T-helper 17 cell (primary cell): Measurements from ENCODE around the gene HMCN2. TPM values are rescaled to one million over a fixed set of nuclear protein-coding genes. Genes with fewer than 3 reads are reported as not detected.

ENCODE experiments used
- ATAC-seq: fragments of 150-1000 bp; cut with Tn5 transposase; 2 replicates; pipeline ENCODE4 v1.10.0; 2021; ENCODE audit warnings: mild to moderate bottlenecking, moderate library complexity
- DNase-seq, 3 donors: peaks; one replicate each; pipeline versions ENCODE4 v3.0.0 to v3.0.0-alpha.2; 2020 to 2021
- H3K9me3 ChIP-seq: one replicate; pipeline ENCODE4 v1.7.0; 2013; ENCODE audit warnings: low read length, mild to moderate bottlenecking; ENCODE audit not compliant: control insufficient read depth, poor library complexity, severe bottlenecking
- H3K27ac Mint-ChIP-seq: one replicate; pipeline ENCODE4 v1.8.0; 2022; ENCODE audit warnings: mild to moderate bottlenecking, moderate library complexity, mixed read lengths
- H3K27me3 Mint-ChIP-seq: one replicate; pipeline ENCODE4 v1.8.0; 2022; ENCODE audit warnings: mixed read lengths
- H3K36me3 Mint-ChIP-seq: one replicate; pipeline ENCODE4 v1.8.0; 2022; ENCODE audit warnings: low read depth, mixed read lengths
- H3K4me1 Mint-ChIP-seq: one replicate; pipeline ENCODE4 v1.8.0; 2022; ENCODE audit warnings: mild to moderate bottlenecking, mixed read lengths
- H3K4me3 Mint-ChIP-seq: one replicate; pipeline ENCODE4 v1.8.0; 2022; ENCODE audit warnings: mild to moderate bottlenecking, moderate library complexity, mixed read lengths
- total RNA-seq, 4 donors: library from RNA in 2 of 4; stranded (reverse) in 2 of 4; gene quantifications; one replicate each; pipeline ENCODE4 v1.2.3 and lab custom pipeline; 2022 to 2026

HMCN2 gene
- total RNA-seq, 2 donors from 2014 or later, result 0.12 TPM; not detected in 1

DNA sequence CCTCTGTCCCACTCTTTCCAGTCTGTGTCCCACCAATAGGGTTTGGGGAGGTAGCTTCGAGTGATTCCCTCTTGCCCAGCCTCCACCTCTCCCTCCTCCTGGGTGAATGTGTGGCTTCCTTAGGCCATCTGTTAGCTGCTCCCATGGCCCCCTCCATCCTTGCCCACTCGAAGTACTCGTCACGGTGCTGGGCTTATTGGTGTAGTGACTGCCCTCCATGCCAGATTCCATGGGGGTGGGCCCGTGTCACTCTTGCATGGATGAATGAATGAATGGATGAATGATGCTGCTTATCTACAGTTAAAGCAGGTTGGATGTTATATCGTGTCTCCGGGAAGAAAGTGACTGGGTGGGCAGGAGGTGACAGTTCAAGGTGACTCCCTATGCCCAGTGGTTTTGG, 19.1 kb downstream of the HMCN2 start:
- Mint-ChIP-seq H3K36me3 (peaks cover 3% of the 10 kb centered on the region), H3K27me3 (peaks cover 75% of the 10 kb centered on the region), H3K4me3 (no peak overlapping the region), H3K27ac (no peak overlapping the region), H3K4me1 (peaks cover 5% of the 10 kb centered on the region)
- ATAC-seq (no peak), DNase-seq (no peak)
- no peaks in the 10 kb centered on the region for H3K9me3 ChIP-seq

DNA sequence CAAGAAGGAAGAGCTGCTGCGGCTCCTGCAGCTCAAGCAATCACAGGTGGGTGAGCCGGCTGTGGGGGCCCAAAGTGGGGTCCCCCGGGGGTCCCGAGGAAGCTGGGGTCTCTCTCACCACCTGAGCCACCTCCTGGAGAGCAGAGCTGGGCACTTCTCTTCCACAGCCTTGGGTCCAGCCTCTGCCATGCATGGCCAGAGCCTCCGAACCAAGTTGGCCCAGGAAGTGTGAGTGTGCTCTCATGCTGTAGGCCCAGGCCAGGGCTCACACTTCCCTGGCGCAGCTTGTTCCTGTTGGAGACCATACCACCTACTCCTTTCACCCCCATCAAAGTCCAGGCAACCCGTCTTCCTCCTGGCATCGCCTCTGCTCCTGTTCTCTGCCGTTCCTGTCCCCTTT, 19.7 kb downstream of the HMCN2 start:
- DNase-seq (no peak), ATAC-seq (no peak)
- H3K9me3 ChIP-seq, result no peaks in the 10 kb centered on the region
- H3K36me3 Mint-ChIP-seq, result peaks cover 3% of the 10 kb centered on the region
- no peak overlapping the region for H3K27ac Mint-ChIP-seq
- H3K27me3 Mint-ChIP-seq, result peaks cover 80% of the 10 kb centered on the region
- H3K4me3 Mint-ChIP-seq, result no peak overlapping the region
- H3K4me1 Mint-ChIP-seq, result peaks cover 5% of the 10 kb centered on the region

GRCh38 chr9:130286072-130286770, 20.7 kb downstream of the HMCN2 start:
- ATAC-seq (no peak), DNase-seq (no peak)
- peaks cover 82% of the 10 kb centered on the region for H3K27me3 Mint-ChIP-seq
- peaks cover 3% of the 10 kb centered on the region for H3K36me3 Mint-ChIP-seq
- H3K27ac Mint-ChIP-seq, result no peak overlapping the region
- H3K9me3 ChIP-seq, result no peaks in the 10 kb centered on the region
- H3K4me3 Mint-ChIP-seq, result no peak overlapping the region
- H3K4me1 Mint-ChIP-seq, result peaks cover 5% of the 10 kb centered on the region

GRCh38 chr9:130286781-130287428, 21.3 kb downstream of the HMCN2 start:
- no peak for DNase-seq
- Mint-ChIP-seq H3K4me1 (peaks cover 5% of the 10 kb centered on the region), H3K27me3 (peaks cover 79% of the 10 kb centered on the region), H3K36me3 (peaks cover 3% of the 10 kb centered on the region), H3K4me3 (no peak overlapping the region), H3K27ac (no peak overlapping the region)
- no peaks in the 10 kb centered on the region for H3K9me3 ChIP-seq
- no peak for ATAC-seq

DNA sequence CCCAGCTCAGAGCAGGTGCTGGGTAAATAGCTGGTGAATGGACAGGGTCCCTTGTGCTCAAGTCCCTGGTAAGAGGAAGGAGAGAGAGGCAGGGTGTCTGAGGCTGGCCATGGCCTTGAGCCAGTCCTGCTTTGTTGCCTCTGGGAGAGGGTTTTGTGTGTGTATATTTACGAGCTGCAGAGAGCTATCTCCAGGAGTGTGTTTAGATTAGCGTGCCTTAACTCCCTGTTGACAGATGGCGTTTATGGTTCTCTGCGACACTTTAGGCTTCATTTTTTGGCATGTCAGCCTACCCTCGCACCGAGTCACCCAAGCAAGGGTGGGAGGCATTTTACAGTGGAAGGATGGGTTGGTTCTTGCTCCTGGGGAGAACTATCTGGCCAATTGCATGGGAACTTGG, 22.2 kb downstream of the HMCN2 start:
- DNase-seq (no peak), ATAC-seq (no peak)
- no peak overlapping the region for H3K4me3 Mint-ChIP-seq
- no peaks in the 10 kb centered on the region for H3K9me3 ChIP-seq
- H3K36me3 Mint-ChIP-seq, result peaks cover 3% of the 10 kb centered on the region
- no peak overlapping the region for H3K27ac Mint-ChIP-seq
- peaks cover 73% of the 10 kb centered on the region for H3K27me3 Mint-ChIP-seq
- H3K4me1 Mint-ChIP-seq, result no peaks in the 10 kb centered on the region

DNA sequence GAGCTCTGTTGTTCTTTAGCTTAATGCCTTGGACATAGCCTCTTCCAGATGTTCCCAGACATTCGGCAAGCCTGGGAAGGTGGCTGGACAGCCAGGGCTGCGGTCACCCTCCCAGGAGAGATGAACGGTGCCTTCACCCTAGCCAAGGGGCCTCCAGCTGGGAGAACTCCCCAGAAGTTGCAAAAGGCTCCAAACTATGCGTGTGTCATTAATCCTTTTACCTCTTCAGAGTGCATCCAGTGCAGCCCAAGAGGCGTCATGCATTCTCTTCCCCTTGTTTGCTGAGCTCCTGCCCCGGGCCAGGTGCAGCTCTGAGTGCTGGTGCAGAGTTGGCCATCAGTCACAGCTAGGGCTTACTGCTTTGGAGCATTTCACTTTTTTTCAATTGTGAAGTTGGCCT, 22.8 kb downstream of the HMCN2 start:
- no peak overlapping the region for H3K27ac Mint-ChIP-seq
- H3K4me3 Mint-ChIP-seq, result no peak overlapping the region
- no peak for ATAC-seq
- peaks cover 3% of the 10 kb centered on the region for H3K36me3 Mint-ChIP-seq
- DNase-seq, result no peak
- H3K4me1 Mint-ChIP-seq, result no peaks in the 10 kb centered on the region
- no peaks in the 10 kb centered on the region for H3K9me3 ChIP-seq
- H3K27me3 Mint-ChIP-seq, result peaks cover 73% of the 10 kb centered on the region

DNA sequence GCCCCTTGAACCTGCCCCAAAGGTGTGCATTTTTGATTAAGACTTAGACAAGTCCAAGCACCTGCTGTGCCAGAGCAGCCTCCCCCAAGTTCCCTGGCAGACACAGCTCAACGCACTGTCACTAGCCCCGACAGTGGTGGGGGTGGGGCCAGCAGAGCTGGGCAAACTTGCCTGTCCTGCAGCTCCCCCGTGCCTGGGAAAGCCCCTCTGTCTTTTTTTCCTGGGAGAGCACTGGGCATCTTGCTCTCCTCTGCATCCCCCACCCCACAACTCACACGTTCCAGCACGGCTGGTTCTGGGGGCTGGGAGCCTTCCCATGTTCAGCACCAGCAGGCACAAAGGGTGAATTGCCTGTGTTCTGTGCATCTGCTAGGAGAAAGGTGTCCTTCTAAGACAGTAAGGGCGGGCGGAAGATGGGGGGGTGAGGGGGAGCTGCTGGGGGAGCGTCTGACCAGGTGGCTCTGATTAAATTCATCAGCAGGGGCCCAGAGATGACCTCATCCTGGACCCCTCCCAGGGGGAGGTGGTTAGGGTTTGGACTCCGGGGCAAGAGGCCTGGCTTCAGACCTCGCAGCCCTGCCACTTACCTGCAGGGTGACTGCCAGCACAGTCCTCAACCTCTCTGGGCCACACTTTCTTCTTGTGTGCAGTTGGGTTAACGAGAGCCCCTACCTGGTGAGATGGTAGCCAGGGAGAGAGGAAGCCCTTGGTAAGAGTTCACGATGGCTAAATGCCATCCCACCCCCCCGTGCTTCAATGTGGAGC, 23.5 kb downstream of the HMCN2 start:
- H3K27me3 Mint-ChIP-seq, result peaks cover 73% of the 10 kb centered on the region
- ATAC-seq, result no peak
- no peak for DNase-seq
- H3K4me1 Mint-ChIP-seq, result no peaks in the 10 kb centered on the region
- peaks cover 3% of the 10 kb centered on the region for H3K36me3 Mint-ChIP-seq
- H3K27ac Mint-ChIP-seq, result no peak overlapping the region
- no peak overlapping the region for H3K4me3 Mint-ChIP-seq
- H3K9me3 ChIP-seq, result no peaks in the 10 kb centered on the region

DNA sequence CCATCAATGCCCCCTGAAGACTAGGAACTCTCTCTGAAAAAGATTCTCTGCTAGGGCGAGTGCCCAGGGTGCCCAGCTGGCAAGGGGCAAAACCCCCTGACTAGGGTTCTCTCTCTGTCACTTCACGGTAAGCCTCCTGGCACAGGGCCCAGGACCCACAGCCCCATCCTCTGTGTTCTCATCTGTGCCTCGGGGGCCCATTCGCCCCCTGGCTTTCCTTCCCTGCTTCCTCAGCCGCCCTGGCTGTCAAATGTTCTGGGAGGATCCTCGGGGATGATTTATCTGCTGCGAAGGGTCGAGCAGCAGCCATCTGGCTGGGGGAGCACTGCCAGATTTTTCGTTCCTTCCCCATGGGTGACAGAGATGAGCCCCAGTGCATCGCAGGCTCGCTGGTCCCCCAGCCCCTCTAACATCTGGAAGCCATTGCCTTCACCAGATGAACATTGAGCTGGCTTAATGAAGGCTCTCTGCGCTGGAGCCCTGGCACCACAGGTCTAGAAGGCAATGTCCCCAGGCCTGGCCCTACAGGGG, 24.2 kb downstream of the HMCN2 start:
- no peak for ATAC-seq
- DNase-seq, result no peak
- H3K4me3 Mint-ChIP-seq, result no peak overlapping the region
- no peaks in the 10 kb centered on the region for H3K9me3 ChIP-seq
- peaks cover 73% of the 10 kb centered on the region for H3K27me3 Mint-ChIP-seq
- no peak overlapping the region for H3K27ac Mint-ChIP-seq
- no peaks in the 10 kb centered on the region for H3K4me1 Mint-ChIP-seq
- peaks cover 4% of the 10 kb centered on the region for H3K36me3 Mint-ChIP-seq

DNA sequence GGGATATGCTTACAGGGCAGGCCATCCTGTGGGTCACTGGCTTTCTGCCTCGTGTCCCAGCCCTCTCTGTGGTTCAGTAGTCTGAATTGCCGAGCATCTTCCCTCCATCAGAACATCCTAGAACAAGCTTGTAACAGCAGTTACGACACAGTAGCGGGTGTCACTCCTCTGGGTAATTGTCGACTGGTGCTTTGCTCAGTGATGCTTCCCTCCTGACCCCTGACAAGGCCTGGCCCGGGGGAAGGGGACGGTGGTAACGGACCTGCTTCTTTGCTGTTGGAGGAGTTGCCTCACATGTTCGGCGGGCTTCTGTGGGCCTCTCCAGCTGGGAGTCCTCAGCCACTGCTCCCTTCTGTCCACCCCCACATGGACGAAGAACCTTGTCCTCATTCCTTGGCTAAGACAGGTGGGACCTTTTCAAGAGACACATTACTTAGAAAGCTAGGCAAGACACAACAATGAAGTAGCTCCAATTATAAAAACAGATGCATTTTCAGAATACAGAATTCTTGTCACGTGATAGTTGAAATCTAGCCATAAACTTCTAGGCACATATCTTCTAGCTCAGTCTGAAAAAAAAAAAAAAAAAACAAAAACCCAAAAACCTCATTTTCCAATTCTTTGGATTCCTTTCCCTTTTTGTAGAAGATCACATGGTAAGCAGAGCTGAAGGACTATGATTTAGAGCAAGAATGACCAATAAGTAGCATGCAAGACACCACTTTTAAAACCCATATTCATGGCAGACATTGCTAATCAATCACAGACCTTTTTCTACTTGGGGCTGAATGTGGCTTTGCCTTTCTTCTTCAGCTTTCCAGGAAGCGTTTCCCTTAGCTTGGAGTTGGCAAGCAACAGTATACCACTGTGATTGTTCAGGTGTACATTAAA, 25.0 kb downstream of the HMCN2 start:
- ATAC-seq, result no peak
- H3K27ac Mint-ChIP-seq, result no peak overlapping the region
- H3K36me3 Mint-ChIP-seq, result peaks cover 4% of the 10 kb centered on the region

DNA sequence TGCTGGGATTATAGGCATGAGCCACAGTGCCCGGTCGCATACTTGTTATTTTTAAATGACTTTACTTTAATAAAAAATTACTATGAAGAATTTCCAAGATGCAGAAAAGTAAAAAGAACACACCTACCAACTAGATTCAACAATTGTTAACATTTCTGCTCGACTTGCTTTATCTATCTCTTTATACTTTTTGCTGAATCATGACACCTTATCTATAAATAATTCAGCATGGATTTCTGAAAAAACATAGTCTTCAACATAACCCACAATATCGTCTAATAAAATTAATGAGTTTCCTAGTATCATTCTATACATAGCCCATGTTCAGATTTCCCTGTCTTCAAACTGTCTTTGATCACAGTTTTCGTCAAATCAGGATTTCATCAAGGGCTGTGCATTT, 25.9 kb downstream of the HMCN2 start:
- H3K9me3 ChIP-seq, result no peaks in the 10 kb centered on the region
- DNase-seq, result no peak
- no peak overlapping the region for H3K27ac Mint-ChIP-seq
- H3K27me3 Mint-ChIP-seq, result peaks cover 71% of the 10 kb centered on the region
- H3K4me1 Mint-ChIP-seq, result no peaks in the 10 kb centered on the region
- H3K4me3 Mint-ChIP-seq, result no peak overlapping the region
- peaks cover 3% of the 10 kb centered on the region for H3K36me3 Mint-ChIP-seq
- ATAC-seq, result no peak

More for the DNA sequence above, 25.0 kb downstream of the HMCN2 start:
- H3K27me3 Mint-ChIP-seq, result peaks cover 73% of the 10 kb centered on the region
- no peak for DNase-seq
- no peak overlapping the region for H3K4me3 Mint-ChIP-seq
- H3K4me1 Mint-ChIP-seq, result no peaks in the 10 kb centered on the region
- no peaks in the 10 kb centered on the region for H3K9me3 ChIP-seq

DNA sequence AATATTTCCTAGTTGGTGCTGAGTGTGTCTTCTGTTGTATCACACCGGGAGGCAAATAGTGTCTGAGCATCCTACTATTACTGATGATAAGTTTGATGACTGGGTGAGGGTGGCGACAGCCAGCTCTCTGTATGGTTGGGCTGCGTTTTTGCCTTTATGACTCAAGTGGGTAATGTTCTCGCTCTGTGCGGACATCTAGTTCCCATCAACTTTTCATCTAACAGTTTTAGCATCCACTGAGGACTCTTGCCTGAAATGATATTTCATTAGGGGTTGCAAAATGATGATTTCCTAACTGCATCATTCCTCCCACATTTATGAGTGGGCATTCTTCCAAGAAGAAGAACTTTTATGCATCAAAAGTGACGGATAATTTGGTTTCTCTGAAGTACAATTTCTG, 26.5 kb downstream of the HMCN2 start:
- no peaks in the 10 kb centered on the region for H3K4me1 Mint-ChIP-seq
- ATAC-seq (no peak), DNase-seq (no peak)
- peaks cover 3% of the 10 kb centered on the region for H3K36me3 Mint-ChIP-seq
- H3K27me3 Mint-ChIP-seq, result peaks cover 68% of the 10 kb centered on the region
- H3K4me3 Mint-ChIP-seq, result no peak overlapping the region
- H3K9me3 ChIP-seq, result no peaks in the 10 kb centered on the region
- no peak overlapping the region for H3K27ac Mint-ChIP-seq

DNA sequence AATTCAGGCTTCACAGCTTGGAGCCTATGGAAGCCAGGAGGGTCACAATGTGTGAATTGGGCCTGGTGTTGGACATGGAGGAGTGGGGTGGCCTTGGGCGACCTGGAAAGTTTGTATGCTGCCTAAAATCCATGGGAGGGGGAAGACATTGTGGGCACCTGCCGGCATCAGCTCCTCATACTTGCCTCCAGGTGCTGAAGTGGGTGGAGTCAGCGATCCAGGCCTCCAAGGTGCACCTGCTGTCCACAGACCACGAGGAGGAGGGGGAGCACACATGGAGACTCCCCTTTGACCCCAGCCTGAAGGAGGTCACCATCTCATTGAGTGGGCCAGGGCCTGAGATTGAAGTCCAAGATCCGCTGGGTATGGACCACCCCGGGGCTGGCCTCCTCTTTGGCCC, 29.1 kb downstream of the HMCN2 start:
- no peak for DNase-seq
- H3K9me3 ChIP-seq, result no peaks in the 10 kb centered on the region
- no peak overlapping the region for H3K27ac Mint-ChIP-seq
- ATAC-seq, result no peak
- no peaks in the 10 kb centered on the region for H3K4me1 Mint-ChIP-seq
- H3K36me3 Mint-ChIP-seq, result peaks cover 3% of the 10 kb centered on the region
- peaks cover 47% of the 10 kb centered on the region for H3K27me3 Mint-ChIP-seq
- H3K4me3 Mint-ChIP-seq, result no peak overlapping the region
